HL-60 (cell line): ENCODE measurements around the gene COX7A2L.

Source experiments
- DNase-seq, 2 experiments: peaks; one replicate each; pipeline ENCODE4 v3.0.0-alpha.2; 2010 to 2020; ENCODE audit warnings: low read depth in 1 of 2, low spot score in 1 of 2
- H3K27ac ChIP-seq: fragments of 250-450 bp; sonication (Bioruptor Pico); replicated peaks from 2 replicates; pipeline ENCODE4 v1.5.1; 2020; ENCODE audit warnings: mild to moderate bottlenecking, moderate library complexity
- H3K27me3 ChIP-seq: fragments of 250-450 bp; sonication (Bioruptor Pico); 2 replicates; pipeline ENCODE4 v1.5.1; 2021; ENCODE audit warnings: mild to moderate bottlenecking, moderate library complexity; ENCODE audit not compliant: insufficient read depth, poor library complexity, severe bottlenecking
- H3K4me3 ChIP-seq: replicated peaks from 2 replicates; pipeline ENCODE4 v1.5.1; 2011; ENCODE audit warnings: mild to moderate bottlenecking, control low read depth, low read length; ENCODE audit not compliant: insufficient read depth
- CTCF ChIP-seq: IDR thresholded peaks from one replicate; pipeline ENCODE4 v1.5.1; 2011; ENCODE audit warnings: low read length, control low read depth, inconsistent platforms; ENCODE audit not compliant: insufficient read depth
- GABPA ChIP-seq: IDR thresholded peaks from 2 replicates; pipeline ENCODE4 v1.6.1; 2012; ENCODE audit warnings: low read depth
- POLR2AphosphoS5 ChIP-seq: IDR thresholded peaks from 2 replicates; pipeline ENCODE4 v1.6.1; 2012; ENCODE audit warnings: low read depth
- REST ChIP-seq: IDR thresholded peaks from 2 replicates; pipeline ENCODE4 v1.6.1; 2012; ENCODE audit warnings: low read depth; ENCODE audit not compliant: insufficient replicate concordance
- SPI1 ChIP-seq: IDR thresholded peaks from 2 replicates; pipeline ENCODE4 v1.6.1; 2012; ENCODE audit warnings: low read depth, mild to moderate bottlenecking, borderline replicate concordance

The COX7A2L gene

GRCh38 chr2:42378415-42378814 lies 17.4 kb upstream of the COX7A2L start:
- Histone ChIP-seq H3K27me3 (no peaks in the 10 kb centered on the region), H3K27ac (no peak overlapping the region), H3K4me3 (no peak overlapping the region)
- DNase-seq, result no peak
- TF ChIP-seq REST (no peak), GABPA (no peak), CTCF (no peak)

- no peaks in the 10 kb centered on the region for H3K27me3 ChIP-seq
- no peak for DNase-seq
- TF ChIP-seq GABPA, result no peak
- TF ChIP-seq CTCF, result no peak
- no peak for TF ChIP-seq SPI1
- TF ChIP-seq REST, result no peak
- no peak for TF ChIP-seq POLR2AphosphoS5
- no peak overlapping the region for H3K27ac ChIP-seq
- H3K4me3 ChIP-seq, result no peak overlapping the region
These were observed 15.7 kb upstream of the COX7A2L start for GRCh38 chr2:42376758-42377157.

GRCh38 chr2:42372474-42373200 lies 11.6 kb upstream of the COX7A2L start:
- H3K27me3 ChIP-seq, result no peaks in the 10 kb centered on the region
- no peak overlapping the region for H3K27ac ChIP-seq

More at GRCh38 chr2:42372474-42373200, 11.6 kb upstream of the COX7A2L start:
- TF ChIP-seq REST, result no peak
- TF ChIP-seq SPI1, result no peak
- TF ChIP-seq POLR2AphosphoS5, result no peak
- TF ChIP-seq GABPA, result no peak
- no peak for TF ChIP-seq CTCF
- no peak overlapping the region for H3K4me3 ChIP-seq
- DNase-seq, result no peak
